K562 (cell line): Measurements from ENCODE around the gene NOX5.

Experiments used
- RFX5 ChIP-seq: IDR thresholded peaks from 2 replicates; pipeline ENCODE4 v1.6.1; 2011; ENCODE audit warnings: low read depth, mild to moderate bottlenecking, improper control_type of control experiment, low read length
- ZBTB8A ChIP-seq: fragments of 450-650 bp; IDR thresholded peaks from 2 replicates; pipeline ENCODE4 v1.6.1; 2018; ENCODE audit warnings: mild to moderate bottlenecking, moderate library complexity; ENCODE audit not compliant: partially characterized antibody

DNA sequence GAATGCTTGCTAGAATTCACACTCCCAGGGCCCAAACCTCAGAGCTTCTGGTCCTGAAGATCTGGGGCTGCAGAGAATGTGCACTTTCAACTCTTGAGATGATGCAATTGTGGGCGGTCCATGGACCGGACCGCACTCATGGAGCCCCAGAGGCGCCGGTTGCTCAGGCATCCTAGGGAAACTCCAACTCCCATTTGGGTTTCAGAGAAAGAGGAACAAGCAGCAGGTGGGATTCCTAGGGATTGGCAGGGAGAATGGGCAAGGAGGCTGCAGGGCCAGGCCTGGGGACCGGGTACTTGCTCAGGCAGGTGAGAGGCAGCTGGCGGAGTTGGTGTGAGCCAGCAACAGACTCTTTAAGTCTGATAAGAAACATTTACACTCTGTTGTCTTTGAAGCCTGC lies 3.5 kb downstream of the NOX5 start:
- TF ChIP-seq RFX5 (no peak), ZBTB8A (no peak)
